ENCODE measurements around the gene PPP1R36.
A peak's percentile ranks its signal among the peaks of the same experiment; 100 is the strongest.

GRCh38 chr14:64503434-64504309, 46.1 kb upstream of the PPP1R36 start, which contains the start of gene ZBTB25:
- TF ChIP-seq TAF1 (IDR thresholded peaks at IDR 0.05; ENCODE audit: low read depth, low read length), result peak; percentile 87
- TF ChIP-seq USF2 (IDR thresholded peaks at IDR 0.05; ENCODE audit: low read length), result peak; percentile 88
- TF ChIP-seq SIRT6 (IDR thresholded peaks at IDR 0.05; ENCODE audit: low read length), result no peak
- TF ChIP-seq CTCF (IDR thresholded peaks at IDR 0.05; ENCODE audit: control extremely low read depth in 1 of 3, insufficient read depth in 1 of 3, low read depth in 1 of 3, low read length in 3 of 3), result no peak
- peak; percentile 15 to 62; a peak in 2 of 3 replicates for TF ChIP-seq POLR2A (IDR thresholded peaks at IDR 0.05; ENCODE audit: control extremely low read depth in 1 of 2, low read depth in 2 of 2, low read length in 2 of 2)
- no peak; the same call in 1 of the 2 replicates for TF ChIP-seq GTF2F1 (IDR thresholded peaks at IDR 0.05; ENCODE audit: borderline replicate concordance, low read depth, low read length)
- TF ChIP-seq MAFK (IDR thresholded peaks at IDR 0.05; ENCODE audit: low read depth, low read length), result no peak
- TF ChIP-seq EZH2 (IDR thresholded peaks at IDR 0.05; ENCODE audit: low read depth, low read length, severe bottlenecking), result no peak
- TF ChIP-seq RFX5 (IDR thresholded peaks at IDR 0.05; ENCODE audit: borderline replicate concordance, low read depth, low read length), result no peak
